ENCODE measurements around the gene ZNF646. TPM values are rescaled to one million over a fixed set of nuclear protein-coding genes. Genes with fewer than 3 reads are reported as not detected.

ZNF646 gene
- total and polyA plus RNA-seq, 2 of the 13 experiments (the other 11 are each of a cell fraction or from before 2014, with no cell fraction given), result 3.4 to 10.9 TPM

- TF ChIP-seq ZBTB43 (CRISPR knock-in tag; conservative IDR thresholded peaks at IDR 0.05), result no peak
- no peak for TF ChIP-seq DRAP1 (CRISPR knock-in tag; IDR thresholded peaks at IDR 0.05)
Measured at GRCh38 chr16:31055613-31056012, 18.6 kb upstream of the ZNF646 start (continued).

GRCh38 chr16:31061126-31061812 lies 13.0 kb upstream of the ZNF646 start:
- 98% methylated on average over 42 of the region's 42 CpGs for WGBS (ENCODE audit: low lambda C conversion rate)
- intact Hi-C loops (cut with micrococcal nuclease; ENCODE audit: unreplicated experiment), result no loop called here
- peaks cover 4% of the 10 kb centered on the region for H3K79me2 ChIP-seq (ENCODE audit: insufficient read depth, low read length)
- in situ Hi-C loops (cut with HindIII; ENCODE audit: extremely low pct_ligation_motif_present, low pct_unique_long_range_greater_than_20kb), result no loop called here
- H4K20me1 ChIP-seq (ENCODE audit: insufficient read depth, low read length), result no peaks in the 10 kb centered on the region
- H3K4me1 ChIP-seq (ENCODE audit: insufficient read depth, low read length), result no peaks in the 10 kb centered on the region
- no peaks in the 10 kb centered on the region for H3K27me3 ChIP-seq (ENCODE audit: control insufficient read depth in 1 of 2, insufficient read depth in 2 of 2, low read length in 2 of 2)
- no peak; the same call in 2 of the 3 replicates for ATAC-seq
- H3K9ac ChIP-seq (ENCODE audit: insufficient read depth, low read depth, low read length), result no peak overlapping the region
- peaks cover 14 to 25% of the 10 kb centered on the region in 2 experiments; a peak in 4 of 5 replicates for H3K36me3 ChIP-seq (replicated peaks in 1 of 2; ENCODE audit: control insufficient read depth in 1 of 2, insufficient read depth in 2 of 2, low read length in 2 of 2)
- H3K9me3 ChIP-seq (ENCODE audit: low read length), result no peaks in the 10 kb centered on the region
- POLR2A ChIA-PET, result interaction anchor here (0.6 kb wide), 1 partner anchor 11 kb away, joined by 3 read pairs; no protein-coding TSS in a partner anchor
- no peak overlapping the region for H3K27ac ChIP-seq (ENCODE audit: extremely low read length, insufficient read depth, low read length)
- BruUV-seq (replicated peaks), result no TSS peak
- H2AFZ ChIP-seq (ENCODE audit: low read length), result no peak overlapping the region
- no peak for FAIRE-seq
- CTCF ChIA-PET (ENCODE audit: low intra/inter-chr PET ratio, low total read pairs), result no interaction called here
- H3K4me2 ChIP-seq (ENCODE audit: low read depth, low read length), result no peak overlapping the region
- H3K4me3 ChIP-seq (replicated peaks in 1 of 3; ENCODE audit: insufficient read depth in 1 of 3, low read depth in 2 of 3, low read length in 3 of 3), result no peak overlapping the region
- DNase-seq (ENCODE audit: low spot score), result no peak
- TF ChIP-seq ZZZ3 (CRISPR knock-in tag; IDR thresholded peaks at IDR 0.05; ENCODE audit: borderline replicate concordance) (no peak), FOXO1 (CRISPR knock-in tag; IDR thresholded peaks at IDR 0.05) (no peak), SYNCRIP (IDR thresholded peaks at IDR 0.05; ENCODE audit: insufficient read depth, low read depth, low read length) (no peak), MLX (CRISPR knock-in tag; IDR thresholded peaks at IDR 0.05) (no peak), ZNF205 (CRISPR knock-in tag; IDR thresholded peaks at IDR 0.05) (no peak), SAP130 (CRISPR knock-in tag; IDR thresholded peaks at IDR 0.05; ENCODE audit: low read depth) (no peak), NR2F6 (IDR thresholded peaks at IDR 0.05) (no peak), NR2F6 (CRISPR knock-in tag; IDR thresholded peaks at IDR 0.05) (no peak), RBFOX2 (IDR thresholded peaks at IDR 0.05; ENCODE audit: low read depth, low read length) (0 out of 2 replicates have a peak, but pooled peaks have one; percentile 14), ZKSCAN8 (CRISPR knock-in tag; IDR thresholded peaks at IDR 0.05; ENCODE audit: borderline replicate concordance) (no peak), ZNF253 (CRISPR knock-in tag; IDR thresholded peaks at IDR 0.05; ENCODE audit: borderline replicate concordance) (no peak), ZFP91 (CRISPR knock-in tag; IDR thresholded peaks at IDR 0.05; ENCODE audit: borderline replicate concordance) (no peak), ZNF687 (CRISPR knock-in tag; IDR thresholded peaks at IDR 0.05) (peak; percentile 23; the same call in 1 of the 2 replicates)
